Gastrocnemius medialis (tissue), 4 donors: Measurements from ENCODE around the gene SBF1.

Source experiments
- CTCF ChIP-seq, 5 experiments: fragments of 450-650 bp in 3 of 5; fragments of 200-600 bp in 2 of 5; sonication (generic) in 2 of 5; IDR thresholded peaks in 4 of 5; conservative IDR thresholded peaks in 1 of 5; 1 replicate in 4 of 5; 2 replicates in 1 of 5; pipeline ENCODE4 v1.5.1; 2016 to 2019; ENCODE audit warnings: antibody characterized with exemption in 5 of 5, mild to moderate bottlenecking in 3 of 5, moderate library complexity in 3 of 5
- POLR2A ChIP-seq, 2 donors: fragments of 450-650 bp; IDR thresholded peaks; one replicate each; pipeline ENCODE4 v1.6.1; 2017; ENCODE audit warnings: antibody characterized with exemption in 2 of 2, mild to moderate bottlenecking in 2 of 2, moderate library complexity in 2 of 2

GRCh38 chr22:50403701-50404101 lies 71.1 kb downstream of the SBF1 start:
- no peak for TF ChIP-seq POLR2A (IDR thresholded peaks at IDR 0.05)
- no peak for TF ChIP-seq CTCF (IDR thresholded peaks at IDR 0.05 in 4 of 5, conservative IDR thresholded peaks at IDR 0.05 in 1 of 5)
